Stimulated activated naive CD8-positive, alpha-beta T cell treated with anti-CD3 and anti-CD28 coated beads, Interleukin-15, Interleukin-2, amounts not matched to agents 100 ng/mL and 50 ng/mL, for 24 hours (primary cell): ENCODE results near the gene ADCY3.
A peak's percentile ranks its signal among the peaks of the same experiment; 100 is the strongest.

Source experiments
- H3K27ac Mint-ChIP-seq: one replicate; pipeline ENCODE4 v1.8.0; 2021; ENCODE audit warnings: mild to moderate bottlenecking, mixed read lengths
- H3K27me3 Mint-ChIP-seq: one replicate; pipeline ENCODE4 v1.8.0; 2021; ENCODE audit warnings: mixed read lengths
- H3K36me3 Mint-ChIP-seq: one replicate; pipeline ENCODE4 v1.8.0; 2021; ENCODE audit warnings: low read depth, mixed read lengths
- H3K4me1 Mint-ChIP-seq: one replicate; pipeline ENCODE4 v1.8.0; 2021; ENCODE audit warnings: low read depth, mixed read lengths
- H3K4me3 Mint-ChIP-seq: one replicate; pipeline ENCODE4 v1.8.0; 2021; ENCODE audit warnings: mild to moderate bottlenecking, mixed read lengths
- H3K9me3 Mint-ChIP-seq: one replicate; pipeline ENCODE4 v1.8.0; 2021; ENCODE audit warnings: mixed read lengths

ADCY3 gene

DNA sequence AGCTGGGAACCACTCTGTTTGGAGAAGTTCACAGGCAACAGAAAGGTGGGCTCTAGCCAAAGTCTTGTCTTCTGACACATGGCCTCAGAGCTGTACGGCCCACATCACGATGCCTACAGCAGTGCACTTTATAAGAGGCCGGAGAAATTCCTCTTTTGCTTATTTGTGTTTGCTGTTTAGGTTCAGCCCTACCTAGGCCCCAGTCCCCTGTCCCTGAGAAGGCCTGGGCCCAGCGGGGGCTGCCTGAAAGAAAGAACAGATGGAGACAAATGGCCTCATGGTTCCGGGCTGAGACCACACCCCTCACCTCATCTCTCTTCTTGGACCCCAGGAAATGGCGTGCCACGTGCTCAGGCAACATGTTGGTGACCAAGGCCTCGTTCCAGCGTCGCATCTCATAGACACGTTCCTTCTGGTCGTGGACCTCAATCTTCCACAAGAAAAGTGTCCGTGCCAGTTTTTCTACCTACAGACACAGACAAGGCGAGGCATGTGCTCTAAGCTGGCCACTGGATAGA, 95.9 kb downstream of the ADCY3 start:
- Mint-ChIP-seq H3K4me3 (no peak overlapping the region), H3K9me3 (no peaks in the 10 kb centered on the region), H3K36me3 (peaks cover 69% of the 10 kb centered on the region), H3K27me3 (no peaks in the 10 kb centered on the region), H3K27ac (peak overlapping the region; percentile 36), H3K4me1 (peaks cover 21% of the 10 kb centered on the region)

DNA sequence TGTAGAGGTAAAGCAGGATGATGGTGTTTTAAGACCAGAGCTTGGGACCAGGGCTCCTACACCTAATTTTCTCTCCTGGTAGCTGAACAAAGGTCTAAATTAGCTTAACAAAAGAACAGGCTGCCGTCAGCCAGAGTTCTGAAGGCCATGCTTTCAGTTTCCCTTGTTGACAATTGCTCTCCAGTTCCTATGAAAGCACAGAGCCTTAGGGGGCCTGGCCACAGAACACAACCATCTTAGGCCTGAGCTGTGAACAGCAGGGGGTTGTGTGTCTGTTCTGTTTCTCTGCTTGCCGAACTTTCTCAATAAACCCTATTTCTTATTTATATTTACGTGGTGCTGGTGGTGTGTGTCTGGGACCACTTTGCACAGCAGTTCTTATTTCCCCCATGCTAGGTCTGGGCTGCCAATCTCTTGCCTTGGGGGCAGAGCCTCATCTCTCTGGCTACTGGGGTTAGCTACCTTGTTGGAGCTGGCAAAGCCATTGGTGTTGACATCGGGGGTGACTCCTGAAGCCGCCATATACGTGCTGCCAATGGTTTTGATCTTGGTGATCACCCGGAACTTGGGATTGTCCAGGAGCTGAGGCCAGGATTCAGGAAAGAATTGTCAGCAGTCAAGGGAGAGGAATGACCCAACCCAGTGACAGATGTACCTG, 97.9 kb downstream of the ADCY3 start:
- H3K27ac Mint-ChIP-seq: no peak overlapping the region
- H3K4me3 Mint-ChIP-seq: no peak overlapping the region
- no peaks in the 10 kb centered on the region for H3K9me3 Mint-ChIP-seq
- H3K27me3 Mint-ChIP-seq: no peaks in the 10 kb centered on the region
- H3K4me1 Mint-ChIP-seq: peaks cover 18% of the 10 kb centered on the region
- peaks cover 84% of the 10 kb centered on the region for H3K36me3 Mint-ChIP-seq

DNA sequence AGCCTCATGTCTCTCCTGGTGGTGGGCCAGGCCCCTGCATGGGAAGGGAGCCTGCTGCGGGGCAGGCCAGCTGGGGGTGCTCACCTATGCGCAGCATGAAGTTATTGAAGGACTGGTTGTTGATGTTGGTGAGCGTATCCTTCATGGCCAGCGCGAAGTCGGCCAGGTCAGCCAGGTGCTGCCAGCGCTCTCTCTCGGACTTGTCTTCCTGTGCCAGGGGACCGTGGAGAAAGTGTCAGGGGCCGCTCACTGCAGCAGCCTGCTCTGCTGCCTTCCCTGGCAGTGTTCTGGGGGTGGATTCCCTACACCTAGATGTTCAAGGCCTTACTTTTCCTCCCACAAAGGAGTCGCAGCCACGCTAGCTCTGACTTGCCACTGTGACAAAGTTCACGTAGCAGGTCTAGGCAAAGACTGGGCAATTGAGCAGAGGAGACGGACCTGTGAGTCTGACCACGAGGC, 98.6 kb downstream of the ADCY3 start:
- H3K9me3 Mint-ChIP-seq: no peaks in the 10 kb centered on the region
- H3K27me3 Mint-ChIP-seq: no peaks in the 10 kb centered on the region
- H3K36me3 Mint-ChIP-seq: peaks cover 89% of the 10 kb centered on the region
- H3K27ac Mint-ChIP-seq: no peak overlapping the region
- peaks cover 11% of the 10 kb centered on the region for H3K4me1 Mint-ChIP-seq
- no peak overlapping the region for H3K4me3 Mint-ChIP-seq

DNA sequence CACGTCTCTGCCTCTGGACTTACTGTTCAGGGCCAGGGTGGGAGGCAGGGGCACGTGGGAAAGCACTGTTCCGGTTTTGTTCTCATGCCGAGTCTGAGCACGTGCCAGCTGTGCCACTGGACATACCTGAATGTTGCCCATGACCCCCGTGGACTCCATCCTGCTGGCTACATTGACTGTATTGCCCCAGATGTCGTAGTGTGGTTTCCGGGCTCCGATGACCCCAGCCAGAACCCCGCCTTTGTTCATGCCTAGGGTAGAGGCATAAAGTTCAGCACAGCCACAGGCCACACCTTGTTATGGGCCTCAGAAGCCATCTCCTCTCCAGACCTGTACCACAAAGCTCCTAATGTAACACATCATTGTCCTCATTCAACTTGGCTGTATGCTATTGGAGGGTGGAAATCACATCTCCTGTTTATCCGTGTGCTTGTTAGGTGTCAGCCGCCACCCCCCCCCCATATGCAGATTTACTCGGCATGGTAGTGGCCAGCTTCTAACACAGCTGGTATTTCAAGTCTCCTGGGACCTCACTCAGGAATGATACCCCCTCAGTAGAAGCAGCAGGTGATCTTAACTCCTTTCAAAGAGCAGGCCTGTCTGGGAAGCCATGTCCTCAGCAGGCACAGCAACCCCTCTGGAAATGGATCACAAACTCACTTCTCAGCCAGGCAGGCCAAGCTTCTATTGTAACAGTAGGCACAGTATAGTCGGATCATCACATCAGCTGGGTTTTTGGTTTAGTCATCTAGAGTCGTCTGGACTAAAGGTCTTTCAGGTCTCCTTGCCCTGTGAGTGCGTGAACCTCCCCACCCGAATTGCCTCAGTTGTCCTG, 99.2 kb downstream of the ADCY3 start:
- Mint-ChIP-seq H3K9me3 (no peaks in the 10 kb centered on the region), H3K4me3 (no peak overlapping the region), H3K27me3 (no peaks in the 10 kb centered on the region), H3K4me1 (peaks cover 4% of the 10 kb centered on the region), H3K27ac (peak overlapping the region; percentile 26), H3K36me3 (peaks cover 89% of the 10 kb centered on the region)

DNA sequence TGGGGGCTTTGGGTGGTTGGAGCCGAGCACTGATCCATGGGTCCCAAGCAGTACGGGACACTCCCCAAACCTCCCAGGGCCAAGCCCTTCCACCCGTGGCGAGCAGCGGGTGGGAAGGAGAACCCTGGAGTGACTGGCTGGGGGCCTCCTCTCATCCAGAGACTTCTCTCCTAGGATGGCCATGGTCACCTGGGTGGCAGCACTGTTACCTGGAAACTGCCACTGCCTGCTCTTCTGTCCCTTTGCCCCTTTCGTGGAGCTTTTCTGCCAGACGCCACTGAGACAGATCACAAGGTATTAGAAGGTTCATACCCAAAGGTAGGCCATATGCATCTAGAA, 99.9 kb downstream of the ADCY3 start:
- no peak overlapping the region for H3K4me3 Mint-ChIP-seq
- H3K36me3 Mint-ChIP-seq: peaks cover 91% of the 10 kb centered on the region

DNA sequence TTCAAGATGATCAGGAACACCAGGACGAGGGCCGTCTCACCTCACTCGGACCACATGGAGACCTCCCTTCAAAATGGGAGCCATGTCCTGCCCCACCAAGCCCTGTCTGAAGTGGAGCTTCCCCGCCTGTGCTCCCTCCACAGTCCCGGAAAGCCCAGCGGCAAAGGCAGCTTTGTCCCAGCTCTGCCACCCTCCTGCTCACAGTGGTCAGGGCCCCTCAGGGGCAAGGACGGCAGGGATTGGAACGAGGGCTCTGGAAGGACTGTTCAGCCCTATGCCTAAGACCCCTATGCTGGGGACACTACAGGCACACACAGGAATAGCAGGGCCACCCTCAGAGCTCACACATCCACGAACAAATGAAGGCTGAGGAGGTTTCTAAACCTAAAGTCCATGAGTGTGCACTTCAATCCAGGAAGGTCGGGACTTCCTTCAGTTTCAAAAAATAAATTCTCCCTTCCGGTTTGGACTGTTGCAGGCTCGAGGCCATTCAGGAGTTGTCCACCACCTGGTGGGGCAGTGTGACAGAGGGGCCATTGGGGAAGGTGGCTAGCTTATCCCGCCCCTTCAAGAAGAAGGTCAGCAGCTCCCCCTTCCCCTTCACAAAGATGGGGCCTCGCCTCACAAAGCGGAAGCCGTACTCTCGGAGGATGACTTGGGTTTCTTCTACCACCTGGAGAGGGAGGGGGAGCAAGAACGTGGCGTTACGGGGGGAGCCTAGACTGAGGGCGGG, 100.4 kb downstream of the ADCY3 start:
- Mint-ChIP-seq H3K27ac (no peak overlapping the region), H3K4me3 (no peak overlapping the region), H3K36me3 (peaks cover 90% of the 10 kb centered on the region), H3K9me3 (no peaks in the 10 kb centered on the region), H3K4me1 (no peaks in the 10 kb centered on the region), H3K27me3 (no peaks in the 10 kb centered on the region)

More for the DNA sequence above, 99.9 kb downstream of the ADCY3 start:
- no peak overlapping the region for H3K27ac Mint-ChIP-seq
- no peaks in the 10 kb centered on the region for H3K27me3 Mint-ChIP-seq
- no peaks in the 10 kb centered on the region for H3K4me1 Mint-ChIP-seq
- no peaks in the 10 kb centered on the region for H3K9me3 Mint-ChIP-seq

DNA sequence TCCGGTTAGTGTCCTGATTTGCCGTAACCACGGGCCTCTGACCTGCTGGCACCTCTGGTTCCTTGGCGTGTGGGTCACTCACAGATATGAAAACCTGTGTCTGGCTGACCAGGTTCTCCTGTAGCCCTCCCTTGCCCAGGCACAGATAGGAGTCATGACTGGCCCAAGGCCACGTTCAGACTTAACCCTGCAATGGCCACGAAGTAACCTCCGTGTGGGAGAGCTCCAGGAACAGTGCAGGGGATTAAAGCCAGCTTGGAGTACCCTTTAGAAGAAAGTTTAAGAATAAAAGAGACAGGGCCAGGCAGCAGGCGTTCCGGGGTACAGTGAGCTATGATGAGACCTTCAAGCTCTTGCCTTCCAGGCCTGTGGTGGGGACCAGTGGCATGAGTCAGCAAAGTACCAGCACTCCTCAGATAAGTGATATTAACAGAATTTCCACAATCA, 101.3 kb downstream of the ADCY3 start:
- H3K27ac Mint-ChIP-seq: peak overlapping the region; percentile 72
- H3K36me3 Mint-ChIP-seq: peaks cover 90% of the 10 kb centered on the region
- no peaks in the 10 kb centered on the region for H3K9me3 Mint-ChIP-seq
- H3K4me3 Mint-ChIP-seq: no peak overlapping the region
- no peaks in the 10 kb centered on the region for H3K4me1 Mint-ChIP-seq
- H3K27me3 Mint-ChIP-seq: no peaks in the 10 kb centered on the region

DNA sequence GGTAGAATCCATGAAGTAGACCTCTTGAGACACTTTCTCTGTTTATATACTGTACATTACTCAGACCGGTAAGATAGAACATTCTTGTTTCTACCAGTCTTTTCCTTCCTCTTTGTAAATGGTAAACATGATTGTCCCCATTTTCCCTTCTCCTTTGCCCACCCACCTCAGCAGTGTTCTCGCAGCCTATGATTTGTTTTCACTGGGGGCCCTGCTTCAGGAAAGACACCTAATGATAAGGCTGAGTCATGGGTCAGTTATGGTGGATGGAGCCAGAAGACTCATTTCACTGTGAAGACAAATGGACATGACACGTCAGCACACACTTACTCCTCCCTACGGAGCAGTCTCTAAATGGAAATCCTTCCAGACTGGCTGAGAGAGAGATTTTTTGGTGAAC, 103.2 kb downstream of the ADCY3 start:
- Mint-ChIP-seq H3K9me3 (no peaks in the 10 kb centered on the region), H3K36me3 (peaks cover 91% of the 10 kb centered on the region), H3K27ac (peak overlapping the region; percentile 34), H3K4me3 (no peak overlapping the region), H3K4me1 (no peaks in the 10 kb centered on the region), H3K27me3 (no peaks in the 10 kb centered on the region)

DNA sequence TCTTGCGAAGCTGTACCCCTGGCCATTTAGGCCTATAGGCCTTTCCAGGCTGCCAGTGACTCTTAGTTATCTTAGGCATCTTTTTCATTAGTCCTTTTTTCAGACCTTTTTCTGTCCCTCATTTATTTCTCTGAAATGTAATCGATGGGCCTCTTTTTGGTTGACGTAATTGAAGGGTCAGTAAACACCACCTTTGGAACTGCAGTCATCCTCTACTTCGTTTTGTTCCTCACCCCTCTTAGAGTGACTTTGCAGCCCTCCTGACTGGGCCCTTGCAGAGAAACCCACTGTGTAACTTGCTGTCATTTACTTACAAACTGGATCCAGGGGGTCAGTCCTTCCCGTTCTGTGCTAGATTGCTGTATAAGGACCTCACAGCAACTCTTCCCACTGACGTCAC, 103.6 kb downstream of the ADCY3 start:
- no peaks in the 10 kb centered on the region for H3K4me1 Mint-ChIP-seq
- no peaks in the 10 kb centered on the region for H3K27me3 Mint-ChIP-seq
- no peak overlapping the region for H3K4me3 Mint-ChIP-seq
- H3K27ac Mint-ChIP-seq: no peak overlapping the region
- H3K9me3 Mint-ChIP-seq: no peaks in the 10 kb centered on the region
- H3K36me3 Mint-ChIP-seq: peaks cover 89% of the 10 kb centered on the region

DNA sequence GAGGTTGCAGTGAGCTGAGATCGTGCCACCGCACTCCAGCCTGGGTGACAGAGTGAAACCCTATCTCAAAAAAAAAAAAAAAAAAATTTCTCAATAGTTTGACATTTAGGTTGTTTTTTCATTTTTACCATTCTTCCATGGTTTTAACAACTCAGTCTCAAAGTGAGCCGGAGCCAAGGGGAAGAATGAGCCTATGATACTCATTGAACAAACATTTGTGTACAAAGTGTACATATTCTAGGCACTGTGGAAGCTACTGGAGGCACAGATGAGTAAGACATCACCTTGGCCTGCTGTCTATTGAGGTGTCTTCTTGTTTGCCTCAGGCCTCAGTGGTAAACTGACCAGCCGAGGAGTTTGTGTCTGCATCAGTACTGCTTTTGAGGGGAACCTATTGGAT, 104.9 kb downstream of the ADCY3 start:
- no peaks in the 10 kb centered on the region for H3K27me3 Mint-ChIP-seq
- H3K4me1 Mint-ChIP-seq: no peaks in the 10 kb centered on the region
- no peak overlapping the region for H3K27ac Mint-ChIP-seq
- no peak overlapping the region for H3K4me3 Mint-ChIP-seq
- H3K9me3 Mint-ChIP-seq: no peaks in the 10 kb centered on the region
- H3K36me3 Mint-ChIP-seq: peaks cover 77% of the 10 kb centered on the region

DNA sequence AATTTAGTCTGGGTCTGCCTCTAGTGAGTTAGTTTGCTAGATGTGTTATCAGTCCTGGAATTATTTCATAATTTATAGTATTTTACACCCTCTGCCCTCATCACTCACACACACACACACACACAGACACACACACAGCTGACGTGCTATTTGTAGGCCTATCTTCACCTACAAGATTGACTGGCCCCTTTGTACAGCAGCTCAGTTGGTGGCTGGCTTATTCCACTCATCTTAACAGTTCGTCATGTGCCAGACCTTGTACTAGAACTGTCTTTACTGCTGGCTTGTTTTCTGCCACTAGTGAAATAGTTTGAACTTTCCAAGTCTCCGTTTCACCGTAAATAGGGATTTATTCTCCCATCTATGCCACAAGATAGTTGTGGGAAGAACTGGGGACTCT, 105.5 kb downstream of the ADCY3 start:
- peaks cover 76% of the 10 kb centered on the region for H3K36me3 Mint-ChIP-seq
- no peaks in the 10 kb centered on the region for H3K9me3 Mint-ChIP-seq
- H3K27me3 Mint-ChIP-seq: no peaks in the 10 kb centered on the region
- no peak overlapping the region for H3K27ac Mint-ChIP-seq
- no peak overlapping the region for H3K4me3 Mint-ChIP-seq
- H3K4me1 Mint-ChIP-seq: no peaks in the 10 kb centered on the region

DNA sequence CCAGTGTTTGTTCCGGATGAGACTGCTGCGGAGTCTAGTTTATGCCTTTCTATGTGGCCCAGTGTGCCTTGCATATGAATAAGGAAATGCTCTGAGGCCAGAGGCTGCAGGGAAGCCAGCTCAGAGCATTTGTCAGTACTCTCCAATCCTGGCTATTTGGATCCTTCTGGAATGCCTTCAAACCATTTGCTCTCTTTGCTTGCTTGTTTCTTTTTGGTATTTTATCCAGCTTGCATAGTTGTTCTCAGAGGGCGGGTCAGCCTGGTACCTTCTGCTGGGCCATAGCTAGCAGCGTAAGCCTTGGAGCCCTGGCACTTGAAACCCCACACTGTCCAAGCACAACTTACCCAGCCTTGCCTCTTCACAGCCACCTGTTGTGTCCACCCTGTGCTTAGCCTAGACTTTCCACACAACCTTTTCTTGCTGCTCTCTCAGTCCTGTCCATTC, 106.3 kb downstream of the ADCY3 start:
- Mint-ChIP-seq H3K9me3 (no peaks in the 10 kb centered on the region), H3K4me1 (peaks cover 6% of the 10 kb centered on the region), H3K27me3 (no peaks in the 10 kb centered on the region), H3K27ac (no peak overlapping the region), H3K4me3 (no peak overlapping the region), H3K36me3 (peaks cover 76% of the 10 kb centered on the region)

DNA sequence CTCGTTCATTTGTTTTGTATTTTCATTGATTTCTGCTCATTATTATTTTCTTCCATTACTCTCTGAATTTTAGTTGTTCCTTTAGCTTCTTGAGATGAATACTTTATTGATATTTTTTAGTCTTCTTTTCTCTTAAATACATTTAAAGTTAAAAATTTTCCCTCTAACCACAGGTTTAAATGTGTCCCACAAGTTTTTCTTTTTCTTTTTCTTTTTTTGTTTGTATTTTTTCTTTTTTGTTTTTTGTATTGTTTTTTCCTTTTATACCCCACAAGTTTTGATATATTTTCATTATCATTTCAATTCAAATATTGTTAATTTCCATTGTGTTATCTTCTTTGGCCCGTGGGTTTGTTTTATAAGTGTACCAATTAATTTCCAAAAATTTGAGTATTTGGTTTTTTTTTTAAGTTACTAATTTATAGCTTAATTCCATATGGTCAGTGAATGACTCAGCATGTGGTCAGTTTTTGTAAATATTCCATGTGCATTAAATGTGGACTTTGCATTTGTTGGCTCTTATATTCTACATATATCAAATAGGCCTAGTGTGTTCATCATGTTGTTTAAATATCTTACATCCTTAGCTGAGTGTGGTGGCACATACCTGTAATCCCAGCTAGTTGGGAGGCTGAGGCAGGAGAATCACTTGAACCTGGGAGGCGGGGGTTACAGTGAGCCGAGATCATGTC, 110.6 kb downstream of the ADCY3 start:
- H3K27ac Mint-ChIP-seq: no peak overlapping the region
- H3K36me3 Mint-ChIP-seq: peaks cover 72% of the 10 kb centered on the region
- no peak overlapping the region for H3K4me3 Mint-ChIP-seq
- H3K9me3 Mint-ChIP-seq: no peaks in the 10 kb centered on the region
- no peaks in the 10 kb centered on the region for H3K27me3 Mint-ChIP-seq
- peaks cover 9% of the 10 kb centered on the region for H3K4me1 Mint-ChIP-seq

DNA sequence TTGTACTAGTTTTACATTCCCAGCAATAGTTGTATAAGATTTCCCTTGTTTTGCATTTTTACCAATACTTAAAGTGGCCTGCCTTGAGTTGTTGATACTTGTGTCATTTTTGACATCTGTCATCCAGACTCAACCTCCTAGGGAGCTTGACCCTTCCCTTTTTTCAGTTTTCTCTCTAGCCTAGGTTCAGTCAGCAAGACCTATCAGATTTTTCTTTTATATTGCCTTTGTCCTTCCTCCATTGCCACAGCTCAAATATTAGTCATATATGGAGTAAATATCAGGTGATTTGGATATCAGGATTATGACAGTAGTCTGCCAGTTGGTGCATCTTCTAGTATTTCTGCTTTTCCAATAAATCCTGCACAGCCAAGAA, 113.4 kb downstream of the ADCY3 start:
- H3K27me3 Mint-ChIP-seq: no peaks in the 10 kb centered on the region

More for the DNA sequence above, 113.4 kb downstream of the ADCY3 start:
- Mint-ChIP-seq H3K4me3 (no peak overlapping the region), H3K9me3 (no peaks in the 10 kb centered on the region), H3K4me1 (peaks cover 11% of the 10 kb centered on the region), H3K36me3 (peaks cover 68% of the 10 kb centered on the region), H3K27ac (no peak overlapping the region)
